ENCODE measurements around the gene MRTFB. TPM values are rescaled to one million over a fixed set of nuclear protein-coding genes. Genes with fewer than 3 reads are reported as not detected.

MRTFB gene
- total RNA-seq, 1 experiment from 2014 or later: 29.5 TPM

- DNase-seq: no peak
- no peaks in the 10 kb centered on the region for H3K27me3 Mint-ChIP-seq (ENCODE audit: insufficient read depth, unreplicated experiment)
- ChIA-PET CTCF (interaction anchor here (0.9 kb wide), 1 partner anchor 15 kb away, joined by 3 read pairs; no protein-coding TSS in a partner anchor), POLR2A (no interaction called here)
- intact Hi-C loops (cut with micrococcal nuclease; ENCODE audit: unreplicated experiment): no loop called here
- H3K4me1 ChIP-seq: no peaks in the 10 kb centered on the region
- H3K4me3 Mint-ChIP-seq (ENCODE audit: unreplicated experiment): no peak overlapping the region
- no peaks in the 10 kb centered on the region for H3K27me3 ChIP-seq (replicated peaks; ENCODE audit: control insufficient read depth, insufficient read depth, low read length)
- H3K4me3 ChIP-seq (ENCODE audit: low read depth, low read length): no peak overlapping the region
- no peak for TF ChIP-seq CTCF (IDR thresholded peaks at IDR 0.05; ENCODE audit: insufficient read depth in 1 of 2, low read depth in 1 of 2, low read length in 1 of 2, severe bottlenecking in 1 of 2, unreplicated experiment in 1 of 2)
- peaks cover 11% of the 10 kb centered on the region for H3K9me3 Mint-ChIP-seq (ENCODE audit: unreplicated experiment)
- no peaks in the 10 kb centered on the region for H3K36me3 Mint-ChIP-seq (ENCODE audit: insufficient read depth, unreplicated experiment)
- H3K4me1 Mint-ChIP-seq (ENCODE audit: low read depth, unreplicated experiment): no peaks in the 10 kb centered on the region
- no TSS peak for BruUV-seq (replicated peaks)
- no peak overlapping the region for H3K27ac Mint-ChIP-seq (ENCODE audit: unreplicated experiment)
- peaks cover 8% of the 10 kb centered on the region; the same call in 1 of the 2 replicates for H3K9me3 ChIP-seq
- no peaks in the 10 kb centered on the region for H3K36me3 ChIP-seq (ENCODE audit: control insufficient read depth, insufficient read depth, low read length)
Measured at GRCh38 chr16:14292051-14292825, 221.1 kb downstream of the MRTFB start.

GRCh38 chr16:14296663-14297062 is 225.5 kb downstream of the MRTFB start:
- no peaks in the 10 kb centered on the region for H3K36me3 Mint-ChIP-seq (ENCODE audit: insufficient read depth, unreplicated experiment)
- H3K36me3 ChIP-seq (ENCODE audit: control insufficient read depth, insufficient read depth, low read length): no peaks in the 10 kb centered on the region
- H3K4me3 ChIP-seq (ENCODE audit: low read depth, low read length): no peak overlapping the region
- BruUV-seq (replicated peaks): no TSS peak
- no peaks in the 10 kb centered on the region for H3K27me3 ChIP-seq (replicated peaks; ENCODE audit: control insufficient read depth, insufficient read depth, low read length)
- no peaks in the 10 kb centered on the region for H3K4me1 ChIP-seq
- ChIA-PET POLR2A (no interaction called here), CTCF (interaction anchor here (0.6 kb wide), 1 partner anchor 235 kb away, joined by 8 read pairs; no protein-coding TSS in a partner anchor)
- TF ChIP-seq CTCF (IDR thresholded peaks at IDR 0.05; ENCODE audit: insufficient read depth in 1 of 2, low read depth in 1 of 2, low read length in 1 of 2, severe bottlenecking in 1 of 2, unreplicated experiment in 1 of 2): no peak
- DNase-seq: no peak
- H3K4me1 Mint-ChIP-seq (ENCODE audit: low read depth, unreplicated experiment): no peaks in the 10 kb centered on the region
- no peak overlapping the region for H3K27ac Mint-ChIP-seq (ENCODE audit: unreplicated experiment)
- no peaks in the 10 kb centered on the region for H3K27me3 Mint-ChIP-seq (ENCODE audit: insufficient read depth, unreplicated experiment)
- intact Hi-C loops (cut with micrococcal nuclease; ENCODE audit: unreplicated experiment): no loop called here
- no peak overlapping the region for H3K4me3 Mint-ChIP-seq (ENCODE audit: unreplicated experiment)
- no peaks in the 10 kb centered on the region for H3K9me3 Mint-ChIP-seq (ENCODE audit: unreplicated experiment)
- no peaks in the 10 kb centered on the region for H3K9me3 ChIP-seq

- Histone ChIP-seq H3K36me3 (ENCODE audit: control insufficient read depth, insufficient read depth, low read length) (no peaks in the 10 kb centered on the region), H3K4me3 (ENCODE audit: low read depth, low read length) (no peak overlapping the region), H3K27me3 (replicated peaks; ENCODE audit: control insufficient read depth, insufficient read depth, low read length) (no peaks in the 10 kb centered on the region), H3K4me1 (0 out of 2 replicates have a peak, but pooled peaks cover 2% of the 10 kb centered on the region), H3K9me3 (no peaks in the 10 kb centered on the region)
- Mint-ChIP-seq H3K4me1 (ENCODE audit: low read depth, unreplicated experiment) (no peaks in the 10 kb centered on the region), H3K4me3 (ENCODE audit: unreplicated experiment) (no peak overlapping the region), H3K27ac (ENCODE audit: unreplicated experiment) (no peak overlapping the region), H3K9me3 (ENCODE audit: unreplicated experiment) (no peaks in the 10 kb centered on the region), H3K36me3 (ENCODE audit: insufficient read depth, unreplicated experiment) (no peaks in the 10 kb centered on the region), H3K27me3 (ENCODE audit: insufficient read depth, unreplicated experiment) (no peaks in the 10 kb centered on the region)
- no peak for DNase-seq
- ChIA-PET POLR2A (no interaction called here), CTCF (interaction anchor here (0.5 to 1.3 kb wide), 2 partner anchors 323 to 378 kb away, joined by 3 read pairs; partner anchors contain the start of gene ERCC4)
- intact Hi-C loops (cut with micrococcal nuclease; ENCODE audit: unreplicated experiment): no loop called here
- no TSS peak for BruUV-seq (replicated peaks)
- TF ChIP-seq CTCF (IDR thresholded peaks at IDR 0.05; ENCODE audit: insufficient read depth in 1 of 2, low read depth in 1 of 2, low read length in 1 of 2, severe bottlenecking in 1 of 2, unreplicated experiment in 1 of 2): no peak
Measured at GRCh38 chr16:14298374-14299122, 227.4 kb downstream of the MRTFB start.
